Measurements from ENCODE around the gene SHC3.

The SHC3 gene

DNA sequence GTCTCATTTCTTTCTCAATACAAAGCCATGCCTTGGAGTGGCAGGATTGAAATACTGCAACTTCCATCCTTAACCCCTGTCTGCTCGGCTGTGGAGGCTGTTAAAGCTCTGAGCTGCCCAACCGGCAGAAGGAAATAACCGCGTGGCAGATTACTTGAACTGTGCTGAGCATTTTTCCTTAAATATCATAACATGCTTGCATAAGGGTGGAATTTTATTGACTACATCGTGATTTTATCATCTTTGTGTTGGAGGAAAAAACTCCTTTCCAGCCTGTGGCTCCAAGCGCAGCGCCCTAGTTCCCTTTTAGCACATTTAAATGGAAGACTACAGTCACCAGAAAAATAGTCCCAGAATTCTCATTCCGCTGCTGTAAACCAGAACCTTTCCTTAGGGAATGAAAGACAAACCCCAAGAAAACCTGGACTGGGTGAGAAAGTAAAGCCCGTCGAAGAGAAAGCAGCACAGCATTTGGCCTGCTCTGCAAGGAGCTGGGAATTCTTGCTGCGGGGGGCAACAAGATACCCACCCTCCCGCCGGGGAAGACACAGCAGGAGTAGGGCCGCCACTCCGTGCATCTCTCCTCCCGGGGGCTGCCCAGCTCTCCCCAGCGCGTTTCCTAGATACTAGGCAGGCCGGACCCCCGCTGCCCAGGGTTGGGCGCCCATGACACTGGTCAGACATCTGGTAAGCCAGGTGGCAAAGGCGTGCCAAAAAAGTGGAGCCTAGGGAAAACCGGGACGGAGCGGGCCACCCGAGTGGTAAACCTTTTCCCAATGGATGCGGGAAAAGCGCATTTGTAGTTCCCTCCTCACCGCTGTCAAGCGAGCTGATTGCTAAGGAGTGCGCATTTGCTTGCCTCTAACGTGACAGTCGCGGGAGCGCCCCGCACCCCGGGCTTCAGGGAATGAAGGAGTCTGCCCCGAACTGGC is 1.3 kb downstream of the SHC3 start:
- no peak for ATAC-seq (ENCODE audit: low read depth)
- Mint-ChIP-seq H3K4me1 (peaks cover 9% of the 10 kb centered on the region), H3K27me3 (peaks cover 16% of the 10 kb centered on the region), H3K4me3 (no peak overlapping the region), H3K27ac (no peak overlapping the region), H3K36me3 (no peaks in the 10 kb centered on the region), H3K9me3 (no peaks in the 10 kb centered on the region)
- no peak for DNase-seq (ENCODE audit: low spot score in 2 of 2)

DNA sequence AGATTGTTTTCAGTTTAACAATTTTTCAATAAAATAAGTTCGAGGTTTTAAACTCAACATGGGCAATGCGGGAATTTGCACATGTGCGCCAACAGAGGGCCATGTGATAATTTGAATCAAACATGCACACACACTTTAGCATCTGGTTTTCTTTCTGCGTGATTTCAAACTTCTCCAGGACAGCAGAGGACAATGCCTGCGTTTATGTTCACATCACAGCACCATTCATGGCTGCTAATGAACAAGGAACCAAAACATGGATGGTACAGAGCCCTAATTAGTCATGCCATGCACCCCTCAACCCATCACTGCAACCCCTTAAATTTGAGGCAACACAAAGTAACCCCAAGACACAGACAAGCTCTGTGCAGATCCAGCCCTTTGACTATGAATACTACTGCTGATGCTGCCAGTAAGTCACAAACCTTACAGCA is 2.8 kb downstream of the SHC3 start:
- no peak for DNase-seq (ENCODE audit: low spot score in 2 of 2)
- no peak overlapping the region for H3K4me3 Mint-ChIP-seq
- no peak overlapping the region for H3K27ac Mint-ChIP-seq
- H3K27me3 Mint-ChIP-seq = peaks cover 17% of the 10 kb centered on the region
- no peaks in the 10 kb centered on the region for H3K9me3 Mint-ChIP-seq
- H3K4me1 Mint-ChIP-seq = peaks cover 9% of the 10 kb centered on the region
- ATAC-seq (ENCODE audit: low read depth) = no peak
- no peaks in the 10 kb centered on the region for H3K36me3 Mint-ChIP-seq

DNA sequence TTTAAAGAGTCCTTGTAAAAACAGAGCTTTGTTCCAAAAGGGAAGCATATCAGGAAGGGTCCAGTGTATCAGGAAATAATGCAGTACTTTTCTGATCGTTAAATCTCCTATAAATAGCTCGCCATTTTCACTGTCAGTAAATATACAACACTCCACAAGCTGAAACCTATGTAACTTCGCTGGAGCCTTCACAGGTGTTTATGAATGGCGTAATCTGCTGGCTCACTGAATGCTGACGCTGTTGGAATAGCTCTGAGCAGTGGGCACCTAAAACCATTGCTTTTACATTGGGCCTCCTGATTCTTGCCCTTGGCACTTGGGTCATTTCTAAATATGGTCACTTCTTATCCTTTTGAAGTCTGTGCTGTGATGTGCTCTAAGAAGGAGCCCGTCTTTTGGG is 4.3 kb downstream of the SHC3 start:
- H3K36me3 Mint-ChIP-seq = no peaks in the 10 kb centered on the region
- ATAC-seq (ENCODE audit: low read depth) (no peak), DNase-seq (ENCODE audit: low spot score in 2 of 2) (no peak)
- peaks cover 14% of the 10 kb centered on the region for H3K27me3 Mint-ChIP-seq
- peaks cover 4% of the 10 kb centered on the region for H3K4me1 Mint-ChIP-seq
- no peak overlapping the region for H3K27ac Mint-ChIP-seq
- H3K9me3 Mint-ChIP-seq = no peaks in the 10 kb centered on the region
- no peak overlapping the region for H3K4me3 Mint-ChIP-seq

DNA sequence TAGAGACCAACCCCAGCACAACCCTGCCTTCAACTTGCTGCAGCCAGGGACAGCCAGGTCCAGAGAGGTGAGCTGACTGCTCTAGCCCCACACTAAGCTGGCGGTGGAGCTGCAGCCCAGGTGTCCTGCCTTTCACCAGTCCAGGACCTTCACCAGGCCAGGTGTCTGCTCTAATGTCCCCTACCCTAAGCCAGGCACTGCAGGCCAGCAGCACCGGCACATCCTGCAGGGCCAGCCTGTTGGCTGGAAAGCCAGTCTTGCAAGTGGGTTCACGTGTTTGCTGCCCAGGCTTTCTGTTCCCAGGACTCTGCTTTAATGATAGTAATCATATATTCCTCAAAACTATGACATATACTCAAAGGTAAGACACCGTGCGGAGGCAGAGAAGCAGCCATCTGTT is 5.5 kb downstream of the SHC3 start:
- H3K4me3 Mint-ChIP-seq = no peak overlapping the region
- ATAC-seq (ENCODE audit: low read depth) = no peak
- H3K36me3 Mint-ChIP-seq = no peaks in the 10 kb centered on the region
- peaks cover 11% of the 10 kb centered on the region for H3K27me3 Mint-ChIP-seq
- no peak overlapping the region for H3K27ac Mint-ChIP-seq
- no peaks in the 10 kb centered on the region for H3K9me3 Mint-ChIP-seq
- no peak for DNase-seq (ENCODE audit: low spot score in 2 of 2)
- no peaks in the 10 kb centered on the region for H3K4me1 Mint-ChIP-seq

DNA sequence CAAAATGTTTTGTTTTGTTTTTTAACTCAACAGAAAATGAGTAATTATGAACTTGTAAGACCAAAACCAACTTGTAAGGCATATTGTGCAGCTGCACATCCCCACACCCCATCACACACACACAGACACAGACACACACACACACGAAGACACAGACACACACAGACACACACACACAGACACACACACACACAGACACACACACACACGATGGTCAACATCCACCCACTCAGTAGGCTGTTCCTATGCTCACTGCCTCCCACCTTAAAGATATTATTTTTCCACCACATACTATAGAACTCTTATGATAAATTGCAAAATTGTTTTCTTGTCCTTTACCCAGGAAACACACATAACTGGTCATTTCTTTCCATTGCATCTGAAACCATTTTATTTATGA is 6.2 kb downstream of the SHC3 start:
- no peaks in the 10 kb centered on the region for H3K36me3 Mint-ChIP-seq
- no peaks in the 10 kb centered on the region for H3K9me3 Mint-ChIP-seq
- peaks cover 11% of the 10 kb centered on the region for H3K27me3 Mint-ChIP-seq
- DNase-seq (ENCODE audit: low spot score in 2 of 2) = no peak
- H3K4me1 Mint-ChIP-seq = no peaks in the 10 kb centered on the region
- H3K4me3 Mint-ChIP-seq = no peak overlapping the region
- no peak overlapping the region for H3K27ac Mint-ChIP-seq
- ATAC-seq (ENCODE audit: low read depth) = no peak

DNA sequence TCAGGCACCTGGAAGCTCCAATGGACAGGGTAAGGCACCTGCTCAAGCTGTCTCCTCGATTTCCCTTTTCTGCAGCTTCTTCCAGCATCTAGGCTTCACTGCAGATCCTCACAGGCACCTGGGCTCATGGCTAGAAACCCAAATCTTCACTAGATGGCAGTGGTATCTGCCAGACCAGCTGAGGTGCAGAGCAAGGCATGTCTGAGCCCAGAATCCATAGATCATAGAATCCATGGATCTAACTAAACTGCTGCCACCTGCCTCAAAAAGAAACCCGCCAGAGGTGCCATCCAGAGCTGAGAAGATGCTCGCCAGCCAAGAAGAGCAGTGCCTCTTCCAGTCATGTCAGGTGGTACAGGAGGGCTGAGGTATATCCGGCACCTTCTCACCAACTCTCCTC is 6.9 kb downstream of the SHC3 start:
- ATAC-seq (ENCODE audit: low read depth) = no peak
- Mint-ChIP-seq H3K9me3 (no peaks in the 10 kb centered on the region), H3K4me1 (no peaks in the 10 kb centered on the region), H3K27ac (no peak overlapping the region), H3K4me3 (no peak overlapping the region), H3K27me3 (peaks cover 11% of the 10 kb centered on the region), H3K36me3 (no peaks in the 10 kb centered on the region)
- DNase-seq (ENCODE audit: low spot score in 2 of 2) = no peak

DNA sequence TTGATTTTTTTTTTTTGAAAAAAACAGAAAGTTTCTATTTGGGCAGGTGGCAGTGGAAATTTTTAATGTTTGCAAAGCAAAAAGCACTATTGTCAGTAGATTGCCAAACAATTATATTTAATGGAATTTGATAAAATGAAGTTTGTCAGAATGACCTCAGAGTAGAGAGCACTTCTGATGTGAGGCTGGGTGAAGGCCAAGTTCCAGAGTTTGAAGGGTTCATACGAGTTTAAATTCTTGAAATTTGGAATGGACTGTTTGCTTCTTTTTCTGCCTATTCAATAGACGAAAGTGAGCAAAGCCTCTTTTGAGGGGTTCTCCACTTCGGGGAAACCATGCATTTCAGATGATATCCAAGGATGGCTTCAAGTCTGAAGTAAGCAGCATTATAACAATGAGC is 7.4 kb downstream of the SHC3 start:
- Mint-ChIP-seq H3K4me3 (no peak overlapping the region), H3K27me3 (peaks cover 13% of the 10 kb centered on the region), H3K27ac (no peak overlapping the region), H3K36me3 (no peaks in the 10 kb centered on the region), H3K4me1 (no peaks in the 10 kb centered on the region), H3K9me3 (no peaks in the 10 kb centered on the region)
- ATAC-seq (ENCODE audit: low read depth) = no peak
- no peak for DNase-seq (ENCODE audit: low spot score in 2 of 2)

DNA sequence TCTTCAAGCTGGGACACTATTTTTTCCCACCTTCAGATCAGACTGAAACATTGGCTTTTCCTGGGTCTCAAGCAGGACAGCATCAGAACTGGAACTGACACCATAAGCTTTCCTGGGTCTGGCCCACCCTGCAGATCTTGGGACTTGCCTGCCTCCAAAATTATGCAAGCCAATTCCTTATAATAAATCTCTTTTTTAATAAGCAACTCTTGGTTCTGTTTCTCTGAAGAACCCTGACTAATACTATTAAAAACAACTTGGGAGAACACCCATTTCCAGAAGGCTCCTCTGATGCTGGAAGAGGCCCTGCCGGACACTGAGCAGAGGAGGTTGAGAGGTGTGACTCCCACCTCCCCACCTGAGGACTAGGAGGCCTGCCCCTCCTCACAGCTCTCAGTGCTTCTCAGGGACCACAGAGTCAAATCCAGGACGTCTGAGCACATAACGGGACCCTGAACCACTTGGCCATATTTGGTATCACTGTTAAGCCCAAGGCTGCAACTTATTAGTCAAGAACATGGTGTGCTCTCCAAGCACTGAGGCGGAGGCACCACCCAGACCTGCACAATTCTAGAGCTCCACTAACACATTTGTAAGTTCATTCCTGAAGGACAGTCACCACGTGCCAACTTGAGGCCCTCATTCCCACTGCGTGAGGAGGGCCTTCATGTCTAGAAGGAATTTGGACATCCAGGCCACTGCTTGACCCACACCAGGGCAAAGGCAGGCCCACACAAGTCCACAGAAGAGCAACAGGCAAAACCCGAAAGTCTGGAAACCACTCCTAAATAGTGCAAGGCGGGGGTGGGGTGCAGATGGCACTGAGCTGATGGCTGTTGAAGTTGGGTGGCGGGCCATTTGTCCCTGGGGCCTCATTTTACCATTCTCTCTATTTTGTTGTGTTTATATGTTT is 9.5 kb downstream of the SHC3 start:
- no peak for DNase-seq (ENCODE audit: low spot score in 2 of 2)
- no peak for ATAC-seq (ENCODE audit: low read depth)
- no peak overlapping the region for H3K27ac Mint-ChIP-seq
- H3K9me3 Mint-ChIP-seq = no peaks in the 10 kb centered on the region
- no peaks in the 10 kb centered on the region for H3K4me1 Mint-ChIP-seq
- H3K27me3 Mint-ChIP-seq = peaks cover 12% of the 10 kb centered on the region
- H3K4me3 Mint-ChIP-seq = no peak overlapping the region
- no peaks in the 10 kb centered on the region for H3K36me3 Mint-ChIP-seq

DNA sequence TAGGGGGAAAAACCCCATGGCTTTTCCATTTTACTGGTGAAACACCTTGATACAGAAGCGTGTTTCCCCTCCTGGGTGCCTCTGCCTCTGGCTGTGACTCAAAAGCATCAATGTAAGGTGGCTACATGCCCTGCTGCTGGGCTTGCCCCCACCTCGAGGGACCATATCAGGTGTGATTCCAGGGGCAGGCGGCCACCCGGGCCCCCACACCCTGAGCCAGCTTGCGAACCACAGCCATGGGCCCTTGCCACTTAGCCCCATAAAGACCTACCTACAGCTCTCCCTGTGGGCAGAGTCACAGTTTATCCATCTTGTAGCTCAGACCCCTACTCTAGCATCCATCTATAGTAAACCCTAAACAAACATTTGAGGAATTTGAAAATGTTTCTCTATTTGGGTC is 10.8 kb downstream of the SHC3 start:
- ATAC-seq (ENCODE audit: low read depth) = no peak
- Mint-ChIP-seq H3K36me3 (no peaks in the 10 kb centered on the region), H3K27ac (no peak overlapping the region), H3K4me1 (no peaks in the 10 kb centered on the region), H3K9me3 (no peaks in the 10 kb centered on the region), H3K4me3 (no peak overlapping the region), H3K27me3 (peaks cover 10% of the 10 kb centered on the region)
- no peak for DNase-seq (ENCODE audit: low spot score in 2 of 2)

DNA sequence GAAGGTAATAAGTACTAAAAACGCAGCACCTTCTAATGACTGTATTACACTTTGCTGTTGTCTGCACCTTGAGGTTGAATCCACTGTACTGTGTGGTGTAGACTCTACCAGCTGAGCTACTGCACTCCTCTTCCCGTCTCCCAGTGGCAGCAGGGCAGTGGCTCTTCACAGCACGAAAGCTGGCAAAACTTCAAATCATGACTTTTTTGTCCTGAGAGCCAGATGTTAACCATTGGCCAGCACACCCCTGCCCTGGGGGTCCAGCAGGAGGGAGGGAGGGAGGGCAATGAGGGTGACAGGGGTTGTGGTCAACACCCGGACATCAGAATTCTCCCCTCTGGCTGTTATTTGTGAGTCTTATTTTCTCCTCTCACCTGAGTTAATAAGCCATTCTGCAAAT is 11.8 kb downstream of the SHC3 start:
- Mint-ChIP-seq H3K36me3 (no peaks in the 10 kb centered on the region), H3K27me3 (peaks cover 5% of the 10 kb centered on the region), H3K4me3 (no peak overlapping the region), H3K9me3 (no peaks in the 10 kb centered on the region), H3K27ac (no peak overlapping the region), H3K4me1 (no peaks in the 10 kb centered on the region)
- no peak for DNase-seq (ENCODE audit: low spot score in 2 of 2)
- ATAC-seq (ENCODE audit: low read depth) = no peak

DNA sequence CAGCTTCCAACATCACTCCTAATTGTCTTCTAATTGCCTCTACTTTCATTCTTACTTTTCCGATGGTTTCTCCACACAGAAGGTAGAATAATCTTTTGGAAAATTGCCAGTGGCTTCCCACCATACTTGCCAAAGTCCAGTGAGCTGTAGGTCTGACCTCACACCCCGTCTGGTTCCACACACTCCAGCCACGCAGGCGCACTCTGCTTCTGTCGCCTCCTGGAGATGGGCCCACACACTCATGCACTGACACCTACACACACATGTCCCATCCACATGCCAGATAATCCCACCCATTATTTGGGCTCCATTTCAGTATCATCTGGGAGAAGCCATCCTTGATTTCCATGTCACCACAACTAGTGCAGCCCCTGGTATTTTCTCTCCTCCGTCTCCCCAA is 12.7 kb downstream of the SHC3 start:
- Mint-ChIP-seq H3K9me3 (no peaks in the 10 kb centered on the region), H3K4me1 (no peaks in the 10 kb centered on the region), H3K4me3 (no peak overlapping the region), H3K36me3 (no peaks in the 10 kb centered on the region), H3K27me3 (peaks cover 8% of the 10 kb centered on the region), H3K27ac (no peak overlapping the region)
- DNase-seq (ENCODE audit: low spot score in 2 of 2) (no peak), ATAC-seq (ENCODE audit: low read depth) (no peak)

DNA sequence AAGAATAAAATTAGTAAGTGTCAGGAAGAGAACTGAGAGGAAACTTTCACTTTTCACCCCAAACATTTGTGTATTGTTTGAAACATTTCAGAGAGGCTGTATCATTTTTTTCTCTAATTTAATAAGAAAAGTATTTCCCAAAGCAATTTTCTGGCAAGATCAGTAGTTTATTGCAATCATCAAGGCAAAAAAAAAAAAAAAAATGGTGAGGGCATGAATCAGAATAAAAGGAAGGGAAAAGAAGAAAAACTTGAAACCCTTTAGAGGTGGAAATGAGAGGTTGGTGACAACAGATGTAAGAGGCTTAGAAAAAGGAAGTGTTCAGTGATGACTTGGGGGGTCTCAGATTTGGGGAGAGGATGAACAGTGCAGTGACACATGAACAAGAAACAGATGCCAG is 13.3 kb downstream of the SHC3 start:
- peaks cover under 1% of the 10 kb centered on the region for H3K36me3 Mint-ChIP-seq
- ATAC-seq (ENCODE audit: low read depth) (no peak), DNase-seq (ENCODE audit: low spot score in 2 of 2) (no peak)
- no peak overlapping the region for H3K27ac Mint-ChIP-seq
- H3K9me3 Mint-ChIP-seq = no peaks in the 10 kb centered on the region
- H3K27me3 Mint-ChIP-seq = peaks cover 8% of the 10 kb centered on the region
- H3K4me3 Mint-ChIP-seq = no peak overlapping the region
- no peaks in the 10 kb centered on the region for H3K4me1 Mint-ChIP-seq

DNA sequence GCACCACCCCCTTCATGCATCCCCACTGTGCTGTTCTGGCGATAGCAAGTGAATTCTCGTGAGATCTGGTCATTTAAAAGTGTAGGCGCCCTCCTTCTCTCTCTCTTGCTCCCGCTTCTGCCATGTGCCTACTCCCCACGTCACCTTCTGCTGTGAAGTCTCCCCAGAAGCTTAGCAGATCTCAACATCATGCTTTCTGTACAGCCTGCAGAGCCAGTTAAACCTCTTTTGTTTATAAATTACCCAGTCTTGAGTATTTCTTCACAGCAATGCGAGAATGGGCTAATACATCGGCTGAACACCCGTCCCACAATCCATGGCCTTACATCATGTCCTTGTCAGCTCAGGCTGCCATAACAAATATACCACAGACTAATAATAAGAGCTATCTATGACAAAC is 17.4 kb downstream of the SHC3 start:
- Mint-ChIP-seq H3K4me1 (no peaks in the 10 kb centered on the region), H3K9me3 (no peaks in the 10 kb centered on the region), H3K27ac (no peak overlapping the region), H3K36me3 (peaks cover 4% of the 10 kb centered on the region), H3K27me3 (peaks cover 18% of the 10 kb centered on the region), H3K4me3 (no peak overlapping the region)
- DNase-seq (ENCODE audit: low spot score in 2 of 2) = no peak
- ATAC-seq (ENCODE audit: low read depth) = no peak

DNA sequence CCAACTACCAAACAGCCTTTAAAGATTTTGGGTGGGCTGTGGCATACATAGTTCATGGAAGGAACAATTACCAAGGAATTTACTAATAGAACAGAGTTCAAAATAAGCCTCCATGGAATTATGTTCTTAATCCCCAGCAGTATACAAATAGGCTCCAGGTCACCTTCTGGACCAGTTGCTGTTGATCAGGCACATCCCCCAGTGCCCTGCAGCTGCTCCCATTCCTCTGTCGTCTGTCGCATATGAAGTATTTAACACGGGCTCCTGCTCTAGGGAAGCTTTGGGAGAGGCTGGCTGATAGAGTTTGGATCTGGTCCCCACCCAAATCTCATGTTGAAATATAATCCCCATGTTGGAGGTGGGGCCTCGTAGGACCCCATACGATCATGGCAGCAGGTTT is 17.8 kb downstream of the SHC3 start:
- Mint-ChIP-seq H3K27ac (no peak overlapping the region), H3K9me3 (no peaks in the 10 kb centered on the region), H3K4me3 (no peak overlapping the region), H3K36me3 (peaks cover 4% of the 10 kb centered on the region), H3K4me1 (no peaks in the 10 kb centered on the region), H3K27me3 (peaks cover 18% of the 10 kb centered on the region)
- DNase-seq (ENCODE audit: low spot score in 2 of 2) = no peak
- ATAC-seq (ENCODE audit: low read depth) = no peak
